Endothelial cell of umbilical vein (primary cell): ENCODE data around the gene PRLR. TPM values are rescaled to one million over a fixed set of nuclear protein-coding genes. Genes with fewer than 3 reads are reported as not detected.

Experiments used
- BruUV-seq: library from RNA; stranded (reverse); fragments of 400-500 nt; replicated peaks from 2 replicates; lab custom pipeline; 2021; lab: Mats Ljungman, UMichigan
- CTCF ChIA-PET: fragments of 300-600, 350-600 bp; sonication (Branson Sonifier 250); formaldehyde crosslinking; loops from one replicate; lab custom pipeline; 2021; ENCODE audit warnings: antibody characterized with exemption, inconsistent platforms; lab: Charles Lee
- POLR2A ChIA-PET: fragments of 300-600, 350-600 bp; sonication (Branson Sonifier 250); formaldehyde crosslinking; loops from one replicate; lab custom pipeline; 2021; ENCODE audit warnings: antibody characterized with exemption, inconsistent platforms; lab: Charles Lee
- DNase-seq: peaks from one replicate; pipeline ENCODE4 v3.0.0-alpha.2; 2011; ENCODE audit warnings: low read depth, low spot score
- FAIRE-seq: peaks from 2 replicates; lab custom pipeline; 2011; peaks lifted over from hg19 to GRCh38; lab: Jason Lieb, UNC
- H2AFZ ChIP-seq: 2 replicates; pipeline ENCODE4 v1.6.0; 2012; ENCODE audit warnings: low read depth, low read length, control low read depth, inconsistent platforms
- H3K27ac ChIP-seq: 2 replicates; pipeline ENCODE4 v1.5.1; 2011; ENCODE audit warnings: low read depth, mild to moderate bottlenecking, control low read depth, low read length, moderate library complexity; ENCODE audit not compliant: insufficient read depth
- H3K27me3 ChIP-seq, 2 experiments: 2 replicates each; pipeline versions ENCODE4 v1.6.0 to v1.6.1; 2011; ENCODE audit warnings: low read length in 2 of 2, mixed read lengths in 1 of 2; ENCODE audit not compliant: control insufficient read depth in 2 of 2, insufficient read depth in 2 of 2
- H3K36me3 ChIP-seq, 2 experiments: 2 replicates in 1 of 2; 3 replicates in 1 of 2; pipeline ENCODE4 v1.5.1; 2011; ENCODE audit warnings: low read length in 2 of 2, mild to moderate bottlenecking in 1 of 2, moderate library complexity in 1 of 2; ENCODE audit not compliant: control insufficient read depth in 2 of 2, insufficient read depth in 2 of 2; ENCODE audit errors: extremely low read depth in 1 of 2
- H3K4me1 ChIP-seq: 3 replicates; pipeline ENCODE4 v1.5.1; 2011; ENCODE audit warnings: mild to moderate bottlenecking, low read length; ENCODE audit not compliant: control insufficient read depth, insufficient read depth; ENCODE audit errors: extremely low read depth
- H3K4me2 ChIP-seq: 2 replicates; pipeline ENCODE4 v1.6.1; 2011; ENCODE audit warnings: low read length, control low read depth, mixed read lengths; ENCODE audit not compliant: insufficient read depth
- H3K4me3 ChIP-seq, 3 experiments: fragments of 200-600 bp in 1 of 3; sonication (generic), shearing (Covaris generic) in 1 of 3; replicated peaks in 1 of 3; 2 replicates each; pipeline ENCODE4 v1.5.1; 2011 to 2016; ENCODE audit warnings: control low read depth in 3 of 3, low read length in 3 of 3, mild to moderate bottlenecking in 2 of 3, inconsistent platforms in 1 of 3, low read depth in 1 of 3, moderate library complexity in 1 of 3; ENCODE audit not compliant: insufficient read depth in 1 of 3
- H3K79me2 ChIP-seq: 2 replicates; pipeline ENCODE4 v1.6.0; 2012; ENCODE audit warnings: low read length, inconsistent platforms; ENCODE audit not compliant: control insufficient read depth, insufficient read depth
- H3K9ac ChIP-seq: replicated peaks from 2 replicates; pipeline ENCODE3; 2011; ENCODE audit warnings: low read length, control low read depth; ENCODE audit not compliant: insufficient read depth; ENCODE audit errors: extremely low read depth
- H3K9me1 ChIP-seq: replicated peaks from 3 replicates; pipeline ENCODE4 v1.6.0; 2011; ENCODE audit warnings: mild to moderate bottlenecking, low read length; ENCODE audit not compliant: control insufficient read depth, insufficient read depth; ENCODE audit errors: extremely low read depth
- H3K9me3 ChIP-seq: replicated peaks from 2 replicates; pipeline ENCODE4 v1.5.1; 2012; ENCODE audit warnings: low read length, inconsistent platforms; ENCODE audit not compliant: control insufficient read depth, insufficient read depth
- H4K20me1 ChIP-seq: replicated peaks from 2 replicates; pipeline ENCODE3; 2011; ENCODE audit warnings: mild to moderate bottlenecking, low read length; ENCODE audit not compliant: control insufficient read depth, insufficient read depth; ENCODE audit errors: extremely low read depth
- CTCF ChIP-seq, 2 donors: IDR thresholded peaks; 1 replicate in 1 of 2; 2 replicates in 1 of 2; pipeline ENCODE4 v1.5.1; 2011; ENCODE audit warnings: low read length in 2 of 2, mild to moderate bottlenecking in 2 of 2, moderate library complexity in 2 of 2, control low read depth in 1 of 2, inconsistent platforms in 1 of 2, low read depth in 1 of 2; ENCODE audit not compliant: insufficient read depth in 1 of 2; ENCODE audit errors: extremely low read depth in 1 of 2
- EZH2 ChIP-seq: IDR thresholded peaks from 2 replicates; pipeline ENCODE4 v1.6.1; 2012; ENCODE audit warnings: borderline replicate concordance, low read depth, mild to moderate bottlenecking, moderate library complexity, low read length, inconsistent platforms; ENCODE audit not compliant: severe bottlenecking
- FOS ChIP-seq: IDR thresholded peaks from 2 replicates; pipeline ENCODE4 v1.6.1; 2011; ENCODE audit warnings: mild to moderate bottlenecking, low read length, moderate library complexity, borderline replicate concordance; ENCODE audit not compliant: insufficient read depth
- GATA2 ChIP-seq: IDR thresholded peaks from 2 replicates; pipeline ENCODE4 v1.7.0; 2011; ENCODE audit warnings: low read depth, mild to moderate bottlenecking, moderate library complexity, mixed read lengths, low read length; ENCODE audit not compliant: insufficient read length, insufficient read depth
- JUN ChIP-seq: IDR thresholded peaks from 2 replicates; pipeline ENCODE4 v1.6.1; 2011; ENCODE audit warnings: borderline replicate concordance, low read depth; ENCODE audit not compliant: insufficient read length, insufficient read depth
- MAX ChIP-seq: IDR thresholded peaks from 2 replicates; pipeline ENCODE4 v1.6.1; 2011; ENCODE audit not compliant: insufficient read depth, insufficient read length
- MYC ChIP-seq: IDR thresholded peaks from one replicate; pipeline ENCODE4 v1.6.1; 2011; ENCODE audit warnings: mild to moderate bottlenecking, low read depth, low read length
- POLR2A ChIP-seq: IDR thresholded peaks from 2 replicates; pipeline ENCODE4 v1.6.1; 2012; ENCODE audit warnings: low read depth, mild to moderate bottlenecking, control low read depth, low read length
- POLR2AphosphoS5 ChIP-seq: IDR thresholded peaks from 2 replicates; pipeline ENCODE4 v1.6.1; 2012; ENCODE audit warnings: low read depth, mild to moderate bottlenecking, control low read depth, low read length, moderate library complexity; ENCODE audit not compliant: insufficient read depth
- dilution Hi-C: fragments of 300-500 bp; cut with MboI; formaldehyde crosslinking; loops from one replicate; pipeline ENCODE4 v1.15.0; 2019; ENCODE audit warnings: low sequenced_read_pairs; ENCODE audit not compliant: extremely low pct_ligation_motif_present
- intact Hi-C: fragments of 100-400 bp; cut with micrococcal nuclease; formaldehyde crosslinking; loops from one replicate; pipeline ENCODE4 v1.10.0; 2022
- polyA plus RNA-seq, 4 experiments: library from polyadenylated mRNA; depleted of rRNA in 3 of 4; stranded (reverse) in 3 of 4; unstranded in 1 of 4; fragments of >200 nt; gene quantifications; 2 replicates each; pipeline versions ENCODE4 v1.2.1 to v1.2.3, GENCODE V29; 2011 to 2012; ENCODE audit warnings: missing spikeins in 1 of 4
- total RNA-seq: library from RNA; stranded (reverse); gene quantifications from 2 replicates; pipeline ENCODE4 v1.2.3, GENCODE V29; 2021

PRLR gene
- total and polyA plus RNA-seq, 2 donors (not counting 3 experiments of a cell fraction or from before 2014, with no cell fraction given), result not detected

- dilution Hi-C loops, result no loop called here
- Histone ChIP-seq H3K9ac (no peak overlapping the region), H3K4me3 (no peak overlapping the region), H2AFZ (no peak overlapping the region), H3K4me1 (no peaks in the 10 kb centered on the region), H3K9me3 (no peaks in the 10 kb centered on the region), H3K36me3 (no peaks in the 10 kb centered on the region), H3K4me2 (no peak overlapping the region), H4K20me1 (no peaks in the 10 kb centered on the region), H3K27me3 (no peaks in the 10 kb centered on the region), H3K27ac (no peak overlapping the region), H3K9me1 (no peaks in the 10 kb centered on the region), H3K79me2 (no peaks in the 10 kb centered on the region)
- DNase-seq (no peak), FAIRE-seq (no peak)
- POLR2A ChIA-PET, result no interaction called here
- BruUV-seq, result no TSS peak
- TF ChIP-seq POLR2A, result no peak
- no peak for TF ChIP-seq FOS
- no peak for TF ChIP-seq POLR2AphosphoS5
- no peak for TF ChIP-seq MAX
- no peak for TF ChIP-seq CTCF (IDR thresholded peaks at IDR 0.05; ENCODE audit: extremely low read depth in 1 of 2, insufficient read depth in 1 of 2, low read depth in 1 of 2, low read length in 2 of 2)
- TF ChIP-seq JUN, result no peak
- intact Hi-C loops, result no loop called here
- CTCF ChIA-PET, result no interaction called here
Measured at GRCh38 chr5:35056686-35057085, 173.6 kb downstream of the PRLR start.

- TF ChIP-seq GATA2 (no peak), POLR2AphosphoS5 (no peak), CTCF (IDR thresholded peaks at IDR 0.05; ENCODE audit: extremely low read depth in 1 of 2, insufficient read depth in 1 of 2, low read depth in 1 of 2, low read length in 2 of 2) (no peak), EZH2 (no peak), MYC (no peak), POLR2A (no peak), FOS (no peak)
- no peak overlapping the region for H3K27ac ChIP-seq
- ChIA-PET CTCF (no interaction called here), POLR2A (no interaction called here)
- no TSS peak for BruUV-seq
- dilution Hi-C loops (no loop called here), intact Hi-C loops (no loop called here)
- peaks cover 0 to 2% of the 10 kb centered on the region in 2 experiments for H3K27me3 ChIP-seq
- no peaks in the 10 kb centered on the region for H3K4me1 ChIP-seq
- no peak for DNase-seq
- no peaks in the 10 kb centered on the region for H4K20me1 ChIP-seq
- H3K4me3 ChIP-seq, result no peak overlapping the region
- H3K79me2 ChIP-seq, result no peaks in the 10 kb centered on the region
- H3K36me3 ChIP-seq, result no peaks in the 10 kb centered on the region
- FAIRE-seq, result no peak
- no peaks in the 10 kb centered on the region for H3K9me3 ChIP-seq
- no peak overlapping the region for H3K4me2 ChIP-seq
- H2AFZ ChIP-seq, result no peak overlapping the region
- H3K9ac ChIP-seq, result no peak overlapping the region
- H3K9me1 ChIP-seq, result no peaks in the 10 kb centered on the region
Measured at GRCh38 chr5:35052838-35053237, 177.4 kb downstream of the PRLR start.
